ENCODE measurements around the gene ANGEL1.

Gene ANGEL1

GRCh38 chr14:76834241-76834661, 21.6 kb upstream of the ANGEL1 start:
- no peak for TF ChIP-seq POLR2AphosphoS5 (IDR thresholded peaks at IDR 0.05; ENCODE audit: low read depth, low read length)
- TF ChIP-seq TAF1 (IDR thresholded peaks at IDR 0.05; ENCODE audit: borderline replicate concordance, insufficient read depth, low read length): no peak
- TF ChIP-seq SIN3A (IDR thresholded peaks at IDR 0.05; ENCODE audit: borderline replicate concordance, insufficient read depth, low read length): no peak
- TF ChIP-seq FOXP2 (optimal IDR thresholded peaks at IDR 0.05; ENCODE audit: borderline replicate concordance, extremely low read depth, extremely low read length, insufficient read depth): no peak
- TF ChIP-seq REST (IDR thresholded peaks at IDR 0.05; ENCODE audit: insufficient read depth in 1 of 2, low read depth in 2 of 2, low read length in 2 of 2): no peak

GRCh38 chr14:76833011-76833410, 20.3 kb upstream of the ANGEL1 start:
- TF ChIP-seq SIN3A (IDR thresholded peaks at IDR 0.05; ENCODE audit: borderline replicate concordance, insufficient read depth, low read length) (no peak), FOXP2 (optimal IDR thresholded peaks at IDR 0.05; ENCODE audit: borderline replicate concordance, extremely low read depth, extremely low read length, insufficient read depth) (no peak), REST (IDR thresholded peaks at IDR 0.05; ENCODE audit: insufficient read depth in 1 of 2, low read depth in 2 of 2, low read length in 2 of 2) (no peak), POLR2AphosphoS5 (IDR thresholded peaks at IDR 0.05; ENCODE audit: low read depth, low read length) (no peak), TAF1 (IDR thresholded peaks at IDR 0.05; ENCODE audit: borderline replicate concordance, insufficient read depth, low read length) (no peak)

- no peak for TF ChIP-seq FOXP2 (optimal IDR thresholded peaks at IDR 0.05; ENCODE audit: borderline replicate concordance, extremely low read depth, extremely low read length, insufficient read depth)
- no peak for TF ChIP-seq POLR2AphosphoS5 (IDR thresholded peaks at IDR 0.05; ENCODE audit: low read depth, low read length)
- no peak for TF ChIP-seq TAF1 (IDR thresholded peaks at IDR 0.05; ENCODE audit: borderline replicate concordance, insufficient read depth, low read length)
- no peak for TF ChIP-seq REST (IDR thresholded peaks at IDR 0.05; ENCODE audit: insufficient read depth in 1 of 2, low read depth in 2 of 2, low read length in 2 of 2)
- TF ChIP-seq SIN3A (IDR thresholded peaks at IDR 0.05; ENCODE audit: borderline replicate concordance, insufficient read depth, low read length): no peak
These were observed 19.9 kb upstream of the ANGEL1 start for GRCh38 chr14:76832503-76832988.

GRCh38 chr14:76830556-76830955, 17.9 kb upstream of the ANGEL1 start:
- TF ChIP-seq REST (IDR thresholded peaks at IDR 0.05; ENCODE audit: insufficient read depth in 1 of 2, low read depth in 2 of 2, low read length in 2 of 2) (no peak), TAF1 (IDR thresholded peaks at IDR 0.05; ENCODE audit: borderline replicate concordance, insufficient read depth, low read length) (no peak), POLR2AphosphoS5 (IDR thresholded peaks at IDR 0.05; ENCODE audit: low read depth, low read length) (no peak), SIN3A (IDR thresholded peaks at IDR 0.05; ENCODE audit: borderline replicate concordance, insufficient read depth, low read length) (no peak)

All from PFSK-1 (cell line).